HepG2 (cell line): ENCODE measurements around the gene NSUN6. TPM values are rescaled to one million over a fixed set of nuclear protein-coding genes. Genes with fewer than 3 reads are reported as not detected.
A peak's percentile ranks its signal among the peaks of the same experiment; 100 is the strongest.

ENCODE experiments used
- ATAC-seq: fragments of 200-7000 bp; cut with Tn5 transposase; 3 replicates; pipeline ENCODE4 v1.9.1; 2020; ENCODE audit warnings: mild to moderate bottlenecking, moderate library complexity
- BruUV-seq: library from RNA; stranded (reverse); fragments of 400-500 nt; replicated peaks from 2 replicates; lab custom pipeline; 2021; lab: Mats Ljungman, UMichigan
- CTCF ChIA-PET: fragments of 300-600 bp; formaldehyde crosslinking; extraction: SDS; loops from one replicate; lab custom pipeline; 2021; ENCODE audit warnings: low total read pairs, inconsistent platforms, low intra/inter-chr PET ratio; lab: Yijun Ruan, JAX
- POLR2A ChIA-PET: fragments of 350-600 bp; sonication (Branson Sonifier 250); formaldehyde crosslinking; loops from one replicate; lab custom pipeline; 2020; ENCODE audit warnings: antibody characterized with exemption, inconsistent platforms; lab: Yijun Ruan, JAX
- DNase-seq: peaks from one replicate; pipeline ENCODE4 v3.0.0-alpha.2; 2015; ENCODE audit warnings: low spot score
- FAIRE-seq: peaks from 3 replicates; lab custom pipeline; 2011; peaks lifted over from hg19 to GRCh38; lab: Jason Lieb, UNC
- H2AFZ ChIP-seq: one replicate; pipeline ENCODE4 v1.6.1; 2011; ENCODE audit warnings: low read length, inconsistent platforms
- H3K27ac ChIP-seq: fragments of 300-600 bp; 3 replicates; pipeline ENCODE4 v1.8.0; 2011; ENCODE audit warnings: mixed run types, mild to moderate bottlenecking, mixed read lengths, low read length, inconsistent platforms; ENCODE audit not compliant: insufficient read depth; ENCODE audit errors: extremely low read length
- H3K27me3 ChIP-seq, 2 experiments: fragments of 200-600 bp in 1 of 2; 2 replicates in 1 of 2; 3 replicates in 1 of 2; pipeline versions ENCODE4 v1.6.0 to v1.8.0; 2011; ENCODE audit warnings: low read length in 2 of 2, mild to moderate bottlenecking in 2 of 2, moderate library complexity in 2 of 2, inconsistent platforms in 1 of 2; ENCODE audit not compliant: insufficient read depth in 2 of 2, control insufficient read depth in 1 of 2
- H3K36me3 ChIP-seq, 2 experiments: fragments of 200-600 bp in 1 of 2; replicated peaks in 1 of 2; 2 replicates in 1 of 2; 3 replicates in 1 of 2; pipeline versions ENCODE4 v1.5.1 to v1.8.0; 2011; ENCODE audit warnings: low read length in 2 of 2, inconsistent platforms in 1 of 2; ENCODE audit not compliant: insufficient read depth in 2 of 2, control insufficient read depth in 1 of 2
- H3K4me1 ChIP-seq: 2 replicates; pipeline ENCODE4 v1.5.1; 2012; ENCODE audit warnings: low read length, inconsistent platforms; ENCODE audit not compliant: insufficient read depth
- H3K4me2 ChIP-seq: 2 replicates; pipeline ENCODE4 v1.6.0; 2011; ENCODE audit warnings: low read depth, low read length, inconsistent platforms
- H3K4me3 ChIP-seq, 3 experiments: fragments of 200-600 bp in 1 of 3; sonication (generic), shearing (Covaris generic) in 1 of 3; replicated peaks in 1 of 3; 2 replicates each; pipeline ENCODE4 v1.5.1; 2011 to 2016; ENCODE audit warnings: low read length in 3 of 3, inconsistent platforms in 2 of 3, low read depth in 2 of 3, mild to moderate bottlenecking in 2 of 3, control low read depth in 1 of 3, mixed read lengths in 1 of 3; ENCODE audit not compliant: insufficient read depth in 1 of 3
- H3K79me2 ChIP-seq: one replicate; pipeline ENCODE4 v1.6.1; 2011; ENCODE audit warnings: low read length, inconsistent platforms; ENCODE audit not compliant: insufficient read depth
- H3K9ac ChIP-seq: 2 replicates; pipeline ENCODE4 v1.6.0; 2011; ENCODE audit warnings: mild to moderate bottlenecking, low read depth, low read length, inconsistent platforms; ENCODE audit not compliant: insufficient read depth
- H3K9me3 ChIP-seq: 2 replicates; pipeline ENCODE4 v1.5.1; 2012; ENCODE audit warnings: mild to moderate bottlenecking, low read length
- H4K20me1 ChIP-seq: 2 replicates; pipeline ENCODE4 v1.6.0; 2011; ENCODE audit warnings: inconsistent platforms, mild to moderate bottlenecking, low read length, moderate library complexity; ENCODE audit not compliant: insufficient read depth
- MIXL1 ChIP-seq: IDR thresholded peaks from 2 replicates; pipeline ENCODE4 v1.6.1; 2016
- POLR2AphosphoS2 ChIP-seq: IDR thresholded peaks from 2 replicates; pipeline ENCODE4 v1.6.1; 2011; ENCODE audit warnings: low read depth, low read length, improper control_type of control experiment
- PRPF4 ChIP-seq: fragments of 200-400 bp; formaldehyde crosslinking; IDR thresholded peaks from 2 replicates; pipeline ENCODE4 v1.6.1; 2016; ENCODE audit warnings: low read length, low read depth; ENCODE audit not compliant: poor library complexity, severe bottlenecking
- REPIN1 ChIP-seq: sonication (generic); formaldehyde crosslinking; IDR thresholded peaks from 2 replicates; pipeline ENCODE4 v1.8.0; 2022; ENCODE audit warnings: missing genetic modification reagents, low read depth, mild to moderate bottlenecking, borderline replicate concordance
- TARDBP ChIP-seq: sonication (generic); formaldehyde crosslinking; IDR thresholded peaks from 2 replicates; pipeline ENCODE4 v1.8.0; 2022; ENCODE audit warnings: mild to moderate bottlenecking, missing genetic modification reagents
- TGIF2 ChIP-seq: IDR thresholded peaks from 2 replicates; pipeline ENCODE4 v1.6.1; 2016; ENCODE audit warnings: control low read depth, missing compliant biosample characterization
- ZNF121 ChIP-seq: sonication (generic); formaldehyde crosslinking; IDR thresholded peaks from 2 replicates; pipeline ENCODE4 v1.5.0; 2020; ENCODE audit warnings: mild to moderate bottlenecking, missing genetic modification reagents
- ZNF660 ChIP-seq: sonication (generic); formaldehyde crosslinking; IDR thresholded peaks from 2 replicates; pipeline ENCODE4 v1.5.1; 2020; ENCODE audit warnings: mild to moderate bottlenecking, low read depth, missing genetic modification reagents, borderline replicate concordance
- ZNF782 ChIP-seq: sonication (generic); formaldehyde crosslinking; IDR thresholded peaks from 2 replicates; pipeline ENCODE4 v1.4.0; 2020; ENCODE audit warnings: missing genetic modification reagents, mild to moderate bottlenecking, borderline replicate concordance
- WGBS: methylation state at CpG from one replicate; pipeline ENCODE4 v1.1.6; 2017; ENCODE audit warnings: low lambda C conversion rate; 5-methylcytosine and 5-hydroxymethylcytosine counted together
- in situ Hi-C: cut with HindIII; loops from 2 replicates; pipeline ENCODE4 v1.10.0; 2017; ENCODE audit warnings: low pct_unique_long_range_greater_than_20kb; ENCODE audit not compliant: extremely low pct_ligation_motif_present
- intact Hi-C: fragments of 100-400 bp; cut with micrococcal nuclease; formaldehyde crosslinking; loops from one replicate; pipeline ENCODE4 v1.10.0; 2022; ENCODE audit not compliant: unreplicated experiment
- polyA plus RNA-seq, 8 experiments: library from polyadenylated mRNA; depleted of rRNA in 3 of 8; stranded (reverse) in 7 of 8; unstranded in 1 of 8; fragments of >200 nt; fragmentation: Illumina TruSeq in 4 of 8; extraction: Trizol in 4 of 8; gene quantifications; 2 replicates each; pipeline versions ENCODE4 v1.2.1 to v1.2.3, GENCODE V29; 2011 to 2016; ENCODE audit warnings: low read depth in 4 of 8, missing spikeins in 1 of 8, mixed read lengths in 1 of 8; ENCODE audit not compliant: insufficient read depth in 1 of 8
- total RNA-seq, 5 experiments: library from RNA; depleted of rRNA; stranded (reverse); fragments of >200 nt; fragmentation: Illumina TruSeq; extraction: Trizol; gene quantifications; 2 replicates each; pipeline ENCODE4 v1.2.3, GENCODE V29; 2016; ENCODE audit warnings: low read depth in 1 of 5
- TF ChIP-seq, protein P1 (sequence below): sonication (generic); formaldehyde crosslinking; IDR thresholded peaks from 2 replicates; pipeline ENCODE4 v1.8.1; 2023; ENCODE audit warnings: mild to moderate bottlenecking, missing genetic modification reagents
- TF ChIP-seq, protein P2 (sequence below): sonication (generic); formaldehyde crosslinking; IDR thresholded peaks from 2 replicates; pipeline ENCODE4 v1.5.0; 2020; ENCODE audit warnings: mild to moderate bottlenecking, missing genetic modification reagents

The NSUN6 gene
- total and polyA plus RNA-seq, 2 of the 13 experiments (the other 11 are each of a cell fraction or from before 2014, with no cell fraction given) = 17.2 to 19.3 TPM

DNA sequence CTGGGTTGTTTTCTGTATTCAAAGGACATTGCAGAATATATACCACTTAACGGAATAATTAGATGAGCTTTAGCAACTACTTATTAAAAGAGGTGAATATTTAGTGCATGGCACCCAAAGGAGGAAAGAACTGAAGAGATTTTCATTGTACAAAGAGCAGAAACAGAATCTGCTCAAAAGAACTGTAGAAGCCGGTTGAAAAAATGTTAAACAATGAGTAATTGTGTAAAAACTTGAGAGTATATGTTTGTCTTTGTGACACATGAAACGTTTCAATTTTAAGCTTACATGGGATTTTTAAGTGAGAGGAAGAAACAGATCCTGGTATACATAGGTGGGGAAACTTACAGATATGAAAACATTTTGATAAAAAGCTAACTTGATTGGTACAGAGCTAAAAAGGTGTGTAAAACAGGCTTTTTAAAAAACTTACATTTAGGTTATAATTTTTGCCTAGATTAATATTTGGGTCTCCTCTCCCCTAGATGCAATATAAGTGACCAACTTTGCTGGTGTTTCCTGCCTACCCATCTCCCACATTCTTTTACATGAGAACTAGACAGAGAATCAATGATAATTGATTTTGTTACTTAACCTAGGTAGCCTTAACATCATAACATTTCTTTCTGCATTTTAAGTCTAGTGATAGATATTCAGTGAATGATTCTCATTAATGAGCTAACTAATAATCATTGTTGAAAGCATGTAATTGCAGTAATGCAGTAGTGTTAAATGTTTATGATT, 14.6 kb upstream of the NSUN6 start (continued):
- TF ChIP-seq, protein P1, sequence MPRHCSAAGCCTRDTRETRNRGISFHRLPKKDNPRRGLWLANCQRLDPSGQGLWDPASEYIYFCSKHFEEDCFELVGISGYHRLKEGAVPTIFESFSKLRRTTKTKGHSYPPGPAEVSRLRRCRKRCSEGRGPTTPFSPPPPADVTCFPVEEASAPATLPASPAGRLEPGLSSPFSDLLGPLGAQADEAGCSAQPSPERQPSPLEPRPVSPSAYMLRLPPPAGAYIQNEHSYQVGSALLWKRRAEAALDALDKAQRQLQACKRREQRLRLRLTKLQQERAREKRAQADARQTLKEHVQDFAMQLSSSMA (CRISPR knock-in tag) = no peak
- TF ChIP-seq TARDBP (no peak), TGIF2 (CRISPR knock-in tag) (no peak), PRPF4 (no peak)
- TF ChIP-seq, all 625 proteins: peak for 9

DNA sequence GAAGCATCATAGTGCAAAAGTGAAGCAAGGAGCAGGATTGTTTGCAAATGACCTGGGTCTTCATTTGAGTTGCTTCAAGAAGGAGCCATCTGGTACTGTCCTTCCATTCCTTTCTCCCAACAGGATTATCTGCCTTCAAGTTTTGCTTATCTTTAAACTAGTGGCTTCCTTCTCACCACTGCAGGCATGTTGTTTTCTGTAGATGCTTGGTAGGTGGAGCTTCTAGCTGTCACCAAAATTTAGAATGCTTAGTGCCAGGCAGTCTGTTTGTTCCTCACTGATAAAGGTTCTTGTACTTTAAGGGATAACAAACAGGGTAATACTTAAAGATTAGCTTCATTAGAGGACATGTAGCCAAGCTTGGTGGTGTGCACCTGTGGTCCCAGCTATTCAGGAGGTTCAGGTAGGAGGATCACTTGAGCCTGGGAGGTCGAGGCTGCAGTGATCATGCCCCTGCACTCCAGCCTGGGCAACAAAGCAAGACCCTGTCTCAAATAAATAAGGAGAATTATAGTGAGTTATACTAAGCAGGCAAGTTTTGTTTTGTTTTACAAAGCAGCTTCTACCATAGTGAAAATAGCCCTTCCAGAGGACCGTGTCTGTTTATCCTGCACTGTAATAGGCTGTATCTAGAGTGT, 13.6 kb upstream of the NSUN6 start:
- FAIRE-seq (no peak), ATAC-seq (peak; percentile 39), DNase-seq (no peak)
- peak overlapping the region; percentile 49 for H3K4me2 ChIP-seq
- intact Hi-C loops = no loop called here
- H4K20me1 ChIP-seq = peaks cover 71% of the 10 kb centered on the region
- BruUV-seq = no TSS peak
- H3K9me3 ChIP-seq = no peaks in the 10 kb centered on the region
- WGBS = 72% methylated on average over 2 of the region's 2 CpGs
- H3K4me1 ChIP-seq = peaks cover 64% of the 10 kb centered on the region
- no peak overlapping the region for H2AFZ ChIP-seq
- in situ Hi-C loops = loop anchor here (25.0 kb wide), 1 partner anchor 1003 kb away; no protein-coding TSS in a partner anchor
- peak overlapping the region; percentile 25 for H3K27ac ChIP-seq
- ChIA-PET POLR2A (interaction anchor here (1.1 to 1.5 kb wide), 2 partner anchors 37 to 243 kb away, joined by 3 read pairs; no protein-coding TSS in a partner anchor), CTCF (no interaction called here)
- no peaks in the 10 kb centered on the region; a peak in 1 of 5 replicates for H3K27me3 ChIP-seq
- no peak overlapping the region for H3K4me3 ChIP-seq
- H3K79me2 ChIP-seq = peaks cover 88% of the 10 kb centered on the region
- H3K9ac ChIP-seq = no peak overlapping the region
- TF ChIP-seq ZNF782 (CRISPR knock-in tag) (no peak), ZNF121 (peak; percentile 14; the same call in 1 of the 2 replicates), POLR2AphosphoS2 (0 out of 2 replicates have a peak, but pooled peaks have one; percentile 30), REPIN1 (no peak), ZNF660 (CRISPR knock-in tag) (no peak), MIXL1 (no peak)
- TF ChIP-seq, protein P2, sequence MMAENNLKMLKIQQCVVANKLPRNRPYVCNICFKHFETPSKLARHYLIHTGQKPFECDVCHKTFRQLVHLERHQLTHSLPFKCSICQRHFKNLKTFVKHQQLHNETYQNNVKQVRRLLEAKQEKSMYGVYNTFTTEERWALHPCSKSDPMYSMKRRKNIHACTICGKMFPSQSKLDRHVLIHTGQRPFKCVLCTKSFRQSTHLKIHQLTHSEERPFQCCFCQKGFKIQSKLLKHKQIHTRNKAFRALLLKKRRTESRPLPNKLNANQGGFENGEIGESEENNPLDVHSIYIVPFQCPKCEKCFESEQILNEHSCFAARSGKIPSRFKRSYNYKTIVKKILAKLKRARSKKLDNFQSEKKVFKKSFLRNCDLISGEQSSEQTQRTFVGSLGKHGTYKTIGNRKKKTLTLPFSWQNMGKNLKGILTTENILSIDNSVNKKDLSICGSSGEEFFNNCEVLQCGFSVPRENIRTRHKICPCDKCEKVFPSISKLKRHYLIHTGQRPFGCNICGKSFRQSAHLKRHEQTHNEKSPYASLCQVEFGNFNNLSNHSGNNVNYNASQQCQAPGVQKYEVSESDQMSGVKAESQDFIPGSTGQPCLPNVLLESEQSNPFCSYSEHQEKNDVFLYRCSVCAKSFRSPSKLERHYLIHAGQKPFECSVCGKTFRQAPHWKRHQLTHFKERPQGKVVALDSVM (CRISPR knock-in tag) = peak; percentile 55; the same call in 1 of the 2 replicates
- H3K36me3 ChIP-seq = peaks cover 9 to 27% of the 10 kb centered on the region in 2 experiments
